CD4-positive, alpha-beta T cell treated with Interleukin-12 subunit alpha and Interleukin-12 subunit beta, for 1 hour (primary cell): ENCODE results near the gene WNT5B.

Source experiments
- DNase-seq: peaks from one replicate; pipeline ENCODE4 v3.0.0-alpha.2; 2020

The WNT5B gene

GRCh38 chr12:1656902-1657301, 27.9 kb downstream of the WNT5B start:
- DNase-seq: no peak

- no peak for DNase-seq
Measured at GRCh38 chr12:1657688-1658087, 28.7 kb downstream of the WNT5B start.

- DNase-seq: peak; percentile 64
Measured at GRCh38 chr12:1660304-1661187, 31.5 kb downstream of the WNT5B start.

GRCh38 chr12:1661553-1662335, 32.7 kb downstream of the WNT5B start:
- DNase-seq: peak; percentile 90

- peak; percentile 40 for DNase-seq
Measured at GRCh38 chr12:1662761-1663439, 33.9 kb downstream of the WNT5B start.

GRCh38 chr12:1663440-1664132, 34.6 kb downstream of the WNT5B start:
- no peak for DNase-seq

- DNase-seq: no peak
Measured at GRCh38 chr12:1665366-1665765, 36.3 kb downstream of the WNT5B start.

- no peak for DNase-seq
Measured at GRCh38 chr12:1666215-1666614, 37.2 kb downstream of the WNT5B start.

- DNase-seq: no peak
Measured at GRCh38 chr12:1666685-1667162, 37.7 kb downstream of the WNT5B start.

GRCh38 chr12:1668833-1669543, 40.0 kb downstream of the WNT5B start:
- DNase-seq: no peak

GRCh38 chr12:1670358-1671268, 41.6 kb downstream of the WNT5B start:
- DNase-seq: no peak

- no peak for DNase-seq
Measured at GRCh38 chr12:1676043-1676442, 47.0 kb downstream of the WNT5B start.

- no peak for DNase-seq
Measured at GRCh38 chr12:1680804-1681492, 51.9 kb downstream of the WNT5B start.

- DNase-seq: no peak
Measured at GRCh38 chr12:1681493-1681807, 52.4 kb downstream of the WNT5B start.

GRCh38 chr12:1688086-1688710, 59.2 kb downstream of the WNT5B start:
- no peak for DNase-seq

- DNase-seq: peak; percentile 96
Measured at GRCh38 chr12:1690578-1691122, 61.6 kb downstream of the WNT5B start, which contains the start of gene ADIPOR2. Gene ADIPOR2 (plus strand): TSS chr12:1691070. CDS start chr12:1754344, 63,274 bp downstream.

GRCh38 chr12:1691123-1692007, 62.3 kb downstream of the WNT5B start:
- DNase-seq: peak; percentile 31

- no peak for DNase-seq
Measured at GRCh38 chr12:1692226-1692625, 63.2 kb downstream of the WNT5B start.
